ENCODE results near the gene FAM184A.
"Not testable (repeated sequence)": the region's sequence is repeated elsewhere in the genome, so short reads cannot be mapped to it uniquely, and the experiment has no call there.

The FAM184A gene

DNA sequence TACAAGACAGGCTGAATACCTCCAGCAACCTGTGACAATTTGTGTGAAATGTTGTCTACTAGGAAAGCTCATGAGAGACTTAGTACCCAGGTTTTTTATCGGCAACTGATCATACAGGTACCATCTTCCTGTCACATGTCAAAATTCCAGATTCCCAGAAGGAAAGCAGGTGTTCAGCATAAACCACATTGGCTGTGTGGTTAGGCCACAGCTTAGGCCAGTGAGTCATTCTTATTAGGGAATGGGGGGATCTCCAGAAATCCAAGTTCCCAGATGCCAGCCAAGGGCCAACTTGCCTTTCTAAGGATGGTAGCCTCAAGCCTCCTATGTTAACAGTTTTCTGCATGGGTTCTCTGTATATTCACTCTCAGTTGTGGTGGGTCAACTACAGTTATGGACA, 65.9 kb downstream of the FAM184A start:
- DNase-seq (ENCODE audit: low read depth in 2 of 2), result no peak

DNA sequence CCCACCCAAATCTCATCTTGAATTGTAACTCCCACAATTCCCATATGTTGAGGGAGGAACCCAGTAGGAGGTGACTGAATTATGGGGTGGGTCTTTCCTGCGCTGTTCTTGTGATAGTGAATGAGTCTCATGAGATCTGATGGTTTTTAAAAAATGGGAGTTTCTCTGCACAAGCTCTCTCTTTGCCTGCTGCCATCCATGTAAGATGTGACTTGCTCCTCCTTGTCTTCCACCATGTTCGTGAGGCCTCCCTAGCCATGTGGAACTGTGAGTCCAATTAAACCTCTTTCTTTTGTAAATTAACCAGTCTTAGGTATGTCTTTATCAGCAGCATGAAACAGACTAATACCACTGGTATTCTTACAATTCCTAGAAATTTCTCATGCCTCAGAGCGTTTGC, 69.2 kb downstream of the FAM184A start:
- DNase-seq (ENCODE audit: low read depth in 2 of 2), result not testable (repeated sequence)

DNA sequence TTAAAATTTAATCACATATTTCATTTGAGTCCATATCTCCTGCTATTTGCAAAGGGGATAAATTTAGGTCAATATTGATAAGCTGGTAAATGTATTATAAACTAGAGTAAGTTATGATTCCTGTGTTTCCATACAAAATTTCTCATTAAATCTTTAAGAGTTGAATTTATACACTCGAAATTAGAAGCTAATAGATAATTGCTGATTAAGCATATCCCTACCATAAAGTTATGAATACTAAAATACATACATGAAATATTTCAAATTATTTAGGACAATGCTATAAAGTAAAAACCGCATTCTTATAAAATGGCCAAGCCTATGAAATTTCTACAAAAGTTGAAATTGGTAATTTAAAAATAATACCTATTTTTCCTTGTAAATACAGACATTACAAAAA, 71.5 kb downstream of the FAM184A start:
- no peak for DNase-seq (ENCODE audit: low read depth in 2 of 2)

DNA sequence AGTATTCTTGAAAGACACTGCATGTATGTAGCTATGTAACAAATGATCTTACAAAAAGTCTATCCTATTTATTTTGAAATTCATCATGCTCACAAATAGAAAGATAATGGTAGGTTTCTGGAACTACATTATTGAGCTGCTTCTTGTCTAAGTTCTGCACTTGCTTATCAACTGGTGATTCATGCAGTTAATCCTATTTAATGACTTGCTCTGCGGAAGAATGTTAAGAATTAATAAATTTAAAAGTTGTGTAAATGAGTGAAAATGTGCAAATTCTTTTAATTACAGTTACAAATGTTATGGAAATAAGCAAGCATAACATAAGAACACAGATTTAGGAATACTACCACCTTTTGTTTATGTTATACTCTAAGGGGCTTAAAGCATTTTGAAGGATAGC, 76.4 kb downstream of the FAM184A start:
- no peak for DNase-seq (ENCODE audit: low read depth in 2 of 2)

DNA sequence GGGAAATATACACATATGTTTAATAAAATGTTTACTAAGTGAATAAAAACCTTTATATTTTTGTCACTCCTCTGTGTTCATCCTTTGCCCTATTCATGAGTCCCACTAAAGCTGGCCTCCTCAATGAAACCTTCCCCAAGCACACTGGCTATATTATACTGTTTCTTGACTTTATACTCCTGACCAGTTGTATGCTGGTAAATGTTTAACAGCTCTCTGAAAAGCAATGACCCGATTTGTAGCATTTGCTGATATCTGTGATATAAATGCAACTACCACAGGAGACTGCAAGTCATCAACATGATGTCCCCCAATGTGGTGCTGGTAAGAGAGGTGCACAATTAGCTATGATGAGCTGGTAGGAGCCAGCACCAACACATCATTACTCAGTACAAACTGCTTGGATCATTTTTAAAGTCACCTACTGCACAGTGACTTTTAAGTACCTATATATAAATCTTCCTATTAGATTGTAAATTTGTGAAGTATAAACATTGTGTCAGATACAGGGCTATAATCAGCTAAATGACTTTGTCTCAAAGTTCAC, 78.9 kb downstream of the FAM184A start:
- no peak for DNase-seq (ENCODE audit: low read depth in 2 of 2)

DNA sequence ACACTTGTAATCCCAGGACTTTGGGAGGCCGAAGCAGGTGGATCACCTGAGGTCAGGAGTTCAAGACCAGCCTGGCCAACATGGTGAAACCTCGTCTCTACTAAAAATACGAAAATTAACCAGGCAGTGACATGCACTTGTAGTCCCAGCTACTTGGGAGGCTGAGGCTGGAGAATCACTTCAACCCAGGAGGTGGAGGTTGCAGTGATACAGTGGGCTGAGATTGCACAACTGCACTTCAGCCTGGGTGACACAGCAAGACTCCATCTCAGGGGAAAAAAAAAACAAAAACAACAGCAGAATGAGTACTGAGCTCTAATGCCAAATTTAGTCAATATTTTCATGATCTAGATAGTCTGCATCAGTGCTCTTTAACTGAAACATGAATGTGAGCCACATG, 81.0 kb downstream of the FAM184A start:
- not testable (repeated sequence) for DNase-seq (ENCODE audit: low read depth in 2 of 2)

DNA sequence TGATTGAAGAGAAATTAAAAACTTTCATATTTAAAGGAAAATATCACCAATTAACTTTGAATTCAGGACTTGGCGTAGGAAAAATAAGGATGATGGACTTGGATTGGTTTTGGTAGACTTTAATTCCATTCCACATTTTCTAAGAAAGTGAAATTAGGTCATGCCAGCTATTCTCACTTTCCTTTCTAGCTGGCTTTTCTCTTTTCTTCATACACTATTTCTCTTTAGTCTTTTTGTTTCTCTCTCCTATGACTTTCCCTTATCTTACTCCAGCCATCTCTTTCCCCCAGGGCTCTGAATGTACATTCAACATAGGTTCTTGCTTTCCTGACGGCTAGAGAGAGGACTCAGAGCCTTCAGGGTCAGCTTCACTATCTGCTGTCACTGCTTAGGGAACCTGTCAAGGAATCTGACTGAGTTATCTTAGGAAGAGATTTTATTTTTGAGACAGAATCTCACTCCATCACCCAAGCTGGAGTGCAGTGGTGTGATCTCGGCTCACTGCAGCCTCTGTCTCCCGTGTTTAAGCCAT, 82.1 kb downstream of the FAM184A start:
- DNase-seq (ENCODE audit: low read depth in 2 of 2), result no peak

DNA sequence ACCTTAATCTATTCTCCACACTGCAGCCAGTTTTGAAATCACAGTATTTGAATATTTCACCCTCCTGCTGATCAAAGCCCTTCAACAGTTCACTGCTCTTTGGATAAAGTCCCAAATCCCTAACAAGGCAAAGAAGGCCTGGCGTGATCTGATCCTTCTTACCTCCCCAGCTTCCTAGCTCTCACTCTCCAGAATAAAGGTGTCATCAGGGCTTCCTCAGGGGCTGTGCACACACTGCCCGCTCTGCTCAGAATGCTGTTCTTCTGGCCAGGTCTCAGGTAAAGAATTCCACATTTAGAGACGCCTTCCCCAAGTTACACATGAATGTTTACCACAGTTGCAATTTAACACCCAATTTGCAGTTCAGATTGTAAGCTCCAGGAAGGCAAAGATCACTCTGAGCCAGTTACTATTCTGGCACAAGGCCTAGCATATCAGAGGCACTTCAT, 84.6 kb downstream of the FAM184A start:
- DNase-seq (ENCODE audit: low read depth in 2 of 2), result no peak

DNA sequence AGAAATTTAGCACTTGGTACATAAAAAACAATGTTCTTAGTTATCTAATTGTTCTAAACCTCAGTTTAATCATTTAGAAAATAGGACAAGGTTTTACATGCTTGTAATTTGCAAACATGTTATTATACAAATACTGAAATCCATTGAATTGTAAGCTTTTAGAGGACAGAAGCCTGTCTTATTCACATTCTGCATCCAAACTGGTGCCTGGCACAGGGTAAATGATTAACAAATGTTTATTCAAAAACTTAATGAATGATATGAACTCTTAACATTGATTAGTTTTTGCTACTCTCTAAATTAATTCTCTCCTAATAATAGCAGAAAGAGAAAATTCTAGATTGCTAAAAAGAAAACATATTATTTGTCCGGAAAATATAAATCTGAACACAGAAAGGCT, 85.1 kb downstream of the FAM184A start:
- no peak for DNase-seq (ENCODE audit: low read depth in 2 of 2)

DNA sequence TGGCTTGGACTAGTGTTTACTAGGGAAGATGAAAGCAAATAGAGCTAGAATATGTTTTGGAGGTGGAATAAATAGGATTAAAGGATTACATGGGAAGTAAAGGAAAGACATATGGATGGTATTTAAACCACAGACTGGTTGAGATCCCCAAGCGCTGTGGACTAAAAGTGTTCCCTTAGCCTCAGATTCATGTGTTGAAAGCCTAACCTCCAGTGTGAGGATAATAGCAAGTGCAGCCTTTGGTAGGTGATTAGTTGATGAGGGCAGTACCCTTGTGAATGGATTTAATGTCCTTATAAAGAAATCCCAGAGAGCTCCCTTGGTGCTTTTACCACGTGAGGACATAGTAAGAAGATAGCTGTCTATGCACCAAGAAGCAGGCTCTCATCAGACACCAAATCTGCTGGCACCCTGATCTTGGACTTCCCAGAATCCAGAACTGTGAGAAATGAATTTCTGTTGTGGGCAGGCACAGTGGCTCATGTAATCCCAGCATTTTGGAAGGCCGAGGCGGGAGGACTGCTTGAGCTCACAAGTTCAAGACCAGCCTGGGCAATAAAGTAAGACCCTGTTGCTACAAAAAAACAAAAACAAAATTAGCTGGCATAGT, 86.2 kb downstream of the FAM184A start:
- DNase-seq (ENCODE audit: low read depth in 2 of 2), result no peak

DNA sequence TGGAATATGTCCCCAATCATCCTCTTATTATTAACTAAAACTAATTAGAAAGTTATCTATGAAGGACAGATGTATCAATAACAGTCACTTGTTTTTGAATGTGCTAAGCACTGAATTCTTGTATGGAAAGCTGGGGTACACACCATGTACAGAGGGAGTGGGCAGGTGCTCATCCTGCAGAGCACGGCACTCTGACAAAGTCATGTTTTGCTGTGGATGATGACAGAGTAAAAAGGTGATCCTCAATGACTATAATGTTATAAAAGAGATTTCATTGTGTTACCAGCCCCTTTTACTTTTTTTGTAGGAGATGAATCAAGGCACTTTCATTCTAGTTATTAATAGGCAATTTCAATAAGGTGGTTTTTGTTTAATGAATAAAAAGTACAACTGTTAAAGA, 92.2 kb downstream of the FAM184A start:
- DNase-seq (ENCODE audit: low read depth in 2 of 2), result no peak

DNA sequence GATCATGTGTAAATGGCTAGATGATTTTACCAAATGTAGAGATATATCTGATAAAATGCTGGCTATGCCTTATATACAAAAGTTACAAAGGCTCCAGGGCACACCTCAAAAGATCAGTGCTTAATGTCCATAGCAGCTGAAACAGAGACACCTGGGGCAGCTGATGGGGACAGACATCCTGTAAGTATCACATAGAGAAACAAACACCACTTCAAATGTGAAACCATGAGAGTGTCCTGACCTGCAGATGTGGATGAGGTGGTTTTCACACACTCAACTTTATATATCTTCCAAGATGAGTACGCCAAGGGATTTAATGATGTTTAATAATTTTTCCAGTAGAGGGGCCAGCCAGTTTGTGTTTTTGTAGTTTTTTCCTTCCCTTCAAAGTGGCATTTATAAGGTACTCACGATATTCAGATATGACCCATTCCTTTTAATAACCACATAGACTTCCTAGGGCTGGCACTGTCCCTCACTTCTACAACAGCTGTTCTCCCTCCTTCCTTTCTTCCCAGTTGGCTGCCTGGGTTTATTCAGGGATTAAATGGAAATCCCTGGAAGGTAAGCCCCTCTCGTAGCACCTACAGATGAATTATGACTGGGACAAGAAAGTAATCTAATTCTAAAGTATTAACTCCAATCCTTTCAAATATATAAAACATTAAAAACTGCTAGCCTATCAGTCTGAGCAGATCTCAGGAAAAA, 93.2 kb downstream of the FAM184A start:
- DNase-seq (ENCODE audit: low read depth in 2 of 2), result no peak

DNA sequence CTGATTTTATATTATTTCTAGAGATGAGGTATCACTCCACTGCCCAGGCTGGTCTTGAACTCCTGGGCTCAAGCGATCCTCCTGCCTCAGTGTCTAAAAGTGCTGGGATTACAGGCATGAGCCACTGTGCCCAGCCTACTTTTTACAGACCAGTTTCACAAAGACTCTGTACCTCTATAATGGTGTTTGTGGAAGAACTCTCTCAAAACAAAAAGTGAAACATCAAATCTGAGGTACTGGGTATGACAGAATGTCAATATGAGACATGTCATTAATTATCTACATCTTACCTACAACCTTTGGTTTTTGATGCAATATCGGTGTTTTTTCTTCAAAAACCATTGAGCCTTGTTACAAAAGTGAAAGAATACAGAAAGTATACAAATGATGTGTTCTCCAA, 94.1 kb downstream of the FAM184A start:
- DNase-seq (ENCODE audit: low read depth in 2 of 2), result no peak

DNA sequence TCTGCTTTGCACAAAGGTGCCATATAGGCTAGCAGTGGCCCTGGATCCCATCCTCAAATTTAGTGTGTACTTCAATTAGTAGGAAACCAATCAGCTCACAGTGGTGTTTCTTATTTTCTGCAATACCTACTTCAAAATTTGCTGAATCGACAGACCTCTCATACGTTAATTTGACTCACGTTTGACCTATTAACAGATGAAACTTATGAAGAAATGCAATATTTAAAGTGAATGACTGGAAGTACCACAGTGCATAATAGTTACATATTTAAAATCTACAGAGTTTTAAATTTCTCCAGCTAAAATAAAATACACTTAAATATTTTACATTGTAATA, 95.9 kb downstream of the FAM184A start:
- DNase-seq (ENCODE audit: low read depth in 2 of 2), result no peak

DNA sequence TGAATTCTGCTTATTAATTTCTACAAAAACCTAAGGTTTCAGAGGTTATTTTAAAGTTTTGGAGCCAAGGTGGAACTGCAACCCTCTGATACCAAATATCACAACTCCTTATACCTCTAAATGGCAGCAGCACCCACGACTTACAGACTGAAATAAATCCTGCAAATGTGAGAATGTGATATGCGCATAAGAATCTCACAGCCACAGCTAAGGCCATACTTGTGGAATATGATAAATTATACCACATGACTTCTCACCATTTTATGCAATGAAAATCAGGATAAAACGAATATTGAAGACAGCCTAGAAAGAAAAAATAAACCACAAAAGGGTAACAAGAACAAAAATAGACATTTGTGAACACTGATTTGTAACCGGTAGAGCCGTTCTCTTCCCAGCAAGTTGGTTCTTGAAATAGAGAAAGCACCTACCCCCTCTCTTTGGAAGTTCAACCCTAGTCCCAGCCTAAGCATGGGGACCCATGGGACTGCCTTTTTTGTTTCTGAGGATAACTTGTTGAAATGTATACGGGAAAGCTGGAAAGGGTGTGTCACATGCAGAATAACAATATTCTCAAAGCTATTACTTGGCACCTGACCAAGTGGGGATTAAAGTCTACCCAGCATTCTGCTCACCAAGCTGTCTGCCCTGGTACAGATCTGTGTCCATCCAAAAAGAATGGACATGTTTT, 96.4 kb downstream of the FAM184A start:
- DNase-seq (ENCODE audit: low read depth in 2 of 2), result no peak

DNA sequence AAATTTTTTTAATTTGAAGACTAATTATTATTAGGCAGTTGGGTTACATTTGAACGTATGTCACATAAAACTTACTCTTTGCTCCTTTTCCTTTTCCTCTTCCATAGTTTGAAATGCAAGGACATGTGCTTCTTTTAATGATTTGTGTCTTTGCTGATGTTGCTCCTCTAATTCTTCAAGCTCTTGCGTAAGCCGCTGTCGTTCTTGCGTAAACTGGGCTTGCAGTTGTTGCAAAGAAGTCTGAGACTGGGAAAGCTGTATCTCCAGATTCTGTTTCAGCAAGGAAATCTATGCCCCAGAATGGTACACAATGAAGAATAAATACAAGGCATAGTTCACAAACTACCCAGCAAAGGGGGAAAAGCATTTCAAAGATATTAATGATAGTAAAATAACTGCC, 98.4 kb downstream of the FAM184A start:
- no peak for DNase-seq (ENCODE audit: low read depth in 2 of 2)

DNA sequence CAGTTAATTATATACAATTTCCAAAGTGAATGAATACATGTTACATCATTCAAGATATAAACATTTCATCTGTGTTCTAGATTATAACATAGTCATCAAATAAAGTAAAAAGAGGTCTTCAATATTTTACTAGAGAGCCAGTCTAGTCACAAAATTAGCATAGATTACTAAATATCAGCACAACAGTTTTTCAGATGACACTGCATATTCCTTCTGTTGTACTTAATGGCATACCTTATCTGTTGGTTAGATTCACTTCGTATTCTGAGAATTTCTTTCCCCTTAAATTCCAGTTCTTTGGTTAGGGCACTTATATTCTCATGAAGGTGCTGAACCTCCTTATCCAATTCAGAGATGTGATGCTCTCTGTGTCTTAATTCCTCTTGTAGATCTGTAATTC, 103.7 kb downstream of the FAM184A start:
- DNase-seq (ENCODE audit: low read depth in 2 of 2), result no peak

DNA sequence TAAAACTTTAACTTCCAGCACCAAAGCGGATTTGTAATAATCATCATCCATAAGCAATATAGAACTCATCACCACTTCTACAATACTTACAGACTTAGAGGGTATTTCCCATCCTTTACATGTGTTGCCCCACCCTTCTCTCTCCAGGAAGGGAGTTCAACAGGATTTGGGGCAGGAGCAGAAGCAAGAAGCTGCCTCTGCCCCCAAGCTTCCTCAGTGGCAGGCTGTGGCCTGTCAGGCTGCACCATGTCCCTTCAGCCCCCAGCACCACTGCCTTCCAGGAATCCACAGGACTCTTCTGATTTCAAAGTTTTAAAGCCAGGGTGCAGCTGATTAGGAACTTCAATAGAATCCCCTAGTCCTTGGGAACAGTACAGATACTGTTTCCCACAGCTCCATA, 106.8 kb downstream of the FAM184A start:
- no peak for DNase-seq (ENCODE audit: low read depth in 2 of 2)

DNA sequence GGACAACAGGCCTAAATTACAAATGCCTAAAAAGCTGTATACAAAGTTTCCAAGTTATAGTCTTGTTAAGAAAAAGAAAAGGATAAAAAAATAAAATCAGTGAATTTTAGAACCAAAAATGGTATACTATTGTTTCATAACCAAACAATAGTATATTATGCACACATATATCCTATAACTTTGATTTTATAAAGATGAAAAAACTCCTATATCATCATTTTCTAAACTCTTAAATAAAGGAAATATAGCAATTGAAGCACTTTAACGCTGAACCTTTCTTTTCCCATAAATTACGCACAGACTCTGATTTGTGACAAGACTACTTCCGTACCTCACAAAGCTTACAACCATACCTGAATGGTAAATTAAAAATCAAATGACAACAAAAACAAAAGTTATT, 107.6 kb downstream of the FAM184A start:
- no peak for DNase-seq (ENCODE audit: low read depth in 2 of 2)

DNA sequence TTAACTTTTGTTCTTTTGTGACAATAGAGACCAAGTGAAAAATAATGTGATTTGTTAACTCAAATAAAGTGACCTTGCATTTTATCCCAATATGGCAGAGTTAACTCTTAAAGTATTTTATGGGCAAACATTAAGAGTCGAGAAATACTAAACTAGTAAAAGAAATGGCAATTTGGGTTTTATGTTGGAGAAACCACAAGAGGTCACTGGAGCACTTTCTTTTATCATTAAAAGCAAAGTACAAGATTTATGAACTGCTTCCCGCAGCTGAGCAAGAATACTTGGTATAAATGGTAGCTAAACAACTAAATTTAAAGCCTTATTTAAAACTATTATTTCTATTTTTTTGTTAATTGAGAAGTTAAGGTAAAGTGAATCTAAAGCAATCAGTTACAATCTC, 110.0 kb downstream of the FAM184A start:
- no peak for DNase-seq (ENCODE audit: low read depth in 2 of 2)

DNA sequence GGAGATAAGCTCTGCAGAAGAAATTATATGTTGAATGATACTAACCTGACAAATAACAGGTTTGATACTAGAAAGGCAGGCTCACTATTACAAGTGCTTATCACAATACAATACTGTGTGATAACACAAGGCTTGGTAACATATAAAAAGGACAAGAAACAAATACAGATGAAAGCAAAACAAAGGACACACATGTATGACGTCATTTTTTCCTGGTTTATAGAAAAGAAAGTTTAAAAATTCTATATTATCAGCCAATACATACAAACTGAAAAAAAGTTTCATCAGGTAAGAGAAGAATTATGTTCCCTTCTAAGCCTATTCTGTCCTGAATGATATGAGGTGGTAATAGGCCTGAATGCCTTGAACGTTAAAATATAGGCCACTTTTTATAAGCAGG, 111.2 kb downstream of the FAM184A start:
- DNase-seq (ENCODE audit: low read depth in 2 of 2), result no peak

DNA sequence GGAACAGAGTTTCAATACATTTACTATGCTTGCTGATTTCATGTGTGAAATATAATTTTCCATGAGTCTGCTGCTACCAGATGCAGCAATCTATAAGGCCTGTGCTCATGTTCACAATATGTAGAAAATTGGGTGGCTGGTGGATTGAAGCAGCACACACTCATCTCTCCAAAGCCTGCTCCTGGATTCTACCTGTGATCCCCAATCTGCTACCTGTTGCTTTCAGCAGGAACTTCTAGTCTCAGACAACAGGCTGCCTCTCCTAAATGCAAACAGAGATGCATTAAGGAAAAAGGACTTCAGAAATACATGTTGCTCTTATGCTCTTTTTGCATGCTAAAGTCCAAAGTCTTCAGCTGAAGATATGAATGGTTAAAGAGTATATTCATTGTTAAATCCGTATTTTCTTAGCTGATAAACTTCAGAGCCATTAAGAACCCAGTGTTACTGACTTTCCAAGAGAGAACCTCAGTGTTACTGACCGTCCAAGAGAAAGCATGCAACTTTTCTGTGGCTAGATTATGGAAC, 112.6 kb downstream of the FAM184A start:
- DNase-seq (ENCODE audit: low read depth in 2 of 2), result no peak

DNA sequence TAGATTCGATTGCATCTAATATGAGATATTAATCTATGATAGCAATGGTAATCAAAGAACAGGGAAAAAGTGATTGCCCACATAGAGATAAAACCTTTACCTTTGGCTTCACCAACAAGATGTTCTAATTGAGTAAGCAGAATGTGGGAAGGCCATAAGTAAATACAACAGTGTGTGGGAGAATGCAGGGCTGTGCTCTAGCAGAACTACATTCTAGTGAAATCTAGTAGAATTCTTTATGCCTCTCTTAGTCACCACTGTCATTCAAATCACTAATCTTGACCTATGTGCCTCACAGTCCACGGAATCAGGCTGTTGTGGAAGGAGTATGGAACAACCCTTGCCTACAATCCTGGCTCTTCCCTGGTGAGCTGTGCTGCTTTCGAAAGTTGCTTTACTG, 113.1 kb downstream of the FAM184A start:
- DNase-seq (ENCODE audit: low read depth in 2 of 2), result no peak

Measured in activated CD8-positive, alpha-beta memory T cell treated with anti-CD3 and anti-CD28 coated beads for 4 hours (primary cell).